ENCODE results near the gene TGM4. TPM values are rescaled to one million over a fixed set of nuclear protein-coding genes. Genes with fewer than 3 reads are reported as not detected.

The TGM4 gene
- total and polyA plus RNA-seq, 9 of the 15 experiments (the other 6 are each of a cell fraction or from before 2014, with no cell fraction given) = not detected

- Histone ChIP-seq H3K4me2 (ENCODE audit: insufficient read depth, low read length) (no peak overlapping the region), H3K9ac (ENCODE audit: insufficient read depth in 1 of 2, low read depth in 2 of 2, low read length in 2 of 2) (no peak overlapping the region), H2AFZ (ENCODE audit: low read depth, low read length) (no peak overlapping the region), H3K36me3 (ENCODE audit: control insufficient read depth, insufficient read depth, low read length) (peaks cover 62% of the 10 kb centered on the region), H3K9me1 (ENCODE audit: control insufficient read depth, insufficient read depth, low read length) (peaks cover 3% of the 10 kb centered on the region), H3K4me3 (no peak overlapping the region), H3K79me2 (ENCODE audit: control insufficient read depth, insufficient read depth, low read length) (no peaks in the 10 kb centered on the region), H4K20me1 (replicated peaks; ENCODE audit: control insufficient read depth, insufficient read depth, low read length) (no peaks in the 10 kb centered on the region), H3K4me1 (replicated peaks in 1 of 2; ENCODE audit: control insufficient read depth in 2 of 2, insufficient read depth in 2 of 2, low read length in 2 of 2) (peaks cover 9 to 16% of the 10 kb centered on the region in 2 experiments; a peak in 4 of 5 replicates), H3K27me3 (ENCODE audit: control insufficient read depth in 2 of 2, insufficient read depth in 2 of 2, low read length in 2 of 2) (no peaks in the 10 kb centered on the region), H3K9me3 (replicated peaks; ENCODE audit: control insufficient read depth, insufficient read depth, low read depth, low read length) (no peaks in the 10 kb centered on the region), H3K27ac (ENCODE audit: extremely low read depth, low read depth, low read length) (no peak overlapping the region)
- FAIRE-seq (no peak), ATAC-seq (no peak), DNase-seq (ENCODE audit: extremely low read depth in 1 of 4, low spot score in 3 of 4) (no peak)
- no TSS peak for BruUV-seq (replicated peaks)
- CTCF ChIA-PET (ENCODE audit: low intra/inter-chr PET ratio) = no interaction called here
- POLR2A ChIA-PET = interaction anchor here (1.2 kb wide), 1 partner anchor 12 kb away, joined by 4 read pairs; no protein-coding TSS in a partner anchor
- WGBS (ENCODE audit: insufficient coverage, low coverage, missing lambda C conversion rate) = 87% methylated on average over 2 of the region's 2 CpGs
- intact Hi-C loops (cut with micrococcal nuclease) = no loop called here
- in situ Hi-C loops (cut with MboI) = no loop called here
- TF ChIP-seq ZBTB33 (CRISPR knock-in tag; IDR thresholded peaks at IDR 0.05) (no peak), BRD9 (IDR thresholded peaks at IDR 0.05; ENCODE audit: low read depth, partially characterized antibody) (no peak), POLR2A (conservative IDR thresholded peaks at IDR 0.05) (no peak), DLX4 (CRISPR knock-in tag; IDR thresholded peaks at IDR 0.05) (no peak), NR2C2 (CRISPR knock-in tag; IDR thresholded peaks at IDR 0.05) (no peak), NR2C2 (tag; IDR thresholded peaks at IDR 0.05) (no peak), MED1 (CRISPR knock-in tag; IDR thresholded peaks at IDR 0.05; ENCODE audit: borderline replicate concordance) (no peak), GTF2E2 (tag; IDR thresholded peaks at IDR 0.05) (no peak), ETS1 (conservative IDR thresholded peaks at IDR 0.05; ENCODE audit: control insufficient read depth, low read depth, low read length) (no peak), AFF1 (IDR thresholded peaks at IDR 0.05; ENCODE audit: low read depth in 1 of 2, partially characterized antibody in 2 of 2) (no peak), MXD1 (CRISPR knock-in tag; IDR thresholded peaks at IDR 0.05; ENCODE audit: borderline replicate concordance, poor library complexity, severe bottlenecking) (no peak)
These were observed 56.5 kb downstream of the TGM4 start for GRCh38 chr3:44930911-44931310.
